ENCODE results near the gene HOXD10. TPM values are rescaled to one million over a fixed set of nuclear protein-coding genes. Genes with fewer than 3 reads are reported as not detected.

The HOXD10 gene
- total and polyA plus RNA-seq, 2 donors (not counting 1 experiment from before 2014, with no cell fraction given), result not detected

GRCh38 chr2:176149481-176149938 is 32.9 kb downstream of the HOXD10 start:
- no peaks in the 10 kb centered on the region for H3K79me2 ChIP-seq (ENCODE audit: control insufficient read depth, insufficient read depth, low read length)
- H4K20me1 ChIP-seq (ENCODE audit: control insufficient read depth, extremely low read depth, insufficient read depth, low read length), result no peaks in the 10 kb centered on the region
- no peak overlapping the region for H3K4me3 ChIP-seq (replicated peaks in 1 of 4; ENCODE audit: control extremely low read depth in 1 of 4, insufficient read depth in 1 of 4, low read depth in 3 of 4, low read length in 4 of 4)
- no peak overlapping the region for H3K9ac ChIP-seq (ENCODE audit: insufficient read depth, low read length)
- DNase-seq (ENCODE audit: low read depth in 2 of 2), result no peak
- no peaks in the 10 kb centered on the region for H3K4me1 ChIP-seq (ENCODE audit: control insufficient read depth, extremely low read depth, insufficient read depth, low read length)
- TF ChIP-seq, protein P1, sequence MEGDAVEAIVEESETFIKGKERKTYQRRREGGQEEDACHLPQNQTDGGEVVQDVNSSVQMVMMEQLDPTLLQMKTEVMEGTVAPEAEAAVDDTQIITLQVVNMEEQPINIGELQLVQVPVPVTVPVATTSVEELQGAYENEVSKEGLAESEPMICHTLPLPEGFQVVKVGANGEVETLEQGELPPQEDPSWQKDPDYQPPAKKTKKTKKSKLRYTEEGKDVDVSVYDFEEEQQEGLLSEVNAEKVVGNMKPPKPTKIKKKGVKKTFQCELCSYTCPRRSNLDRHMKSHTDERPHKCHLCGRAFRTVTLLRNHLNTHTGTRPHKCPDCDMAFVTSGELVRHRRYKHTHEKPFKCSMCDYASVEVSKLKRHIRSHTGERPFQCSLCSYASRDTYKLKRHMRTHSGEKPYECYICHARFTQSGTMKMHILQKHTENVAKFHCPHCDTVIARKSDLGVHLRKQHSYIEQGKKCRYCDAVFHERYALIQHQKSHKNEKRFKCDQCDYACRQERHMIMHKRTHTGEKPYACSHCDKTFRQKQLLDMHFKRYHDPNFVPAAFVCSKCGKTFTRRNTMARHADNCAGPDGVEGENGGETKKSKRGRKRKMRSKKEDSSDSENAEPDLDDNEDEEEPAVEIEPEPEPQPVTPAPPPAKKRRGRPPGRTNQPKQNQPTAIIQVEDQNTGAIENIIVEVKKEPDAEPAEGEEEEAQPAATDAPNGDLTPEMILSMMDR (conservative IDR thresholded peaks at IDR 0.05 in 1 of 2, IDR thresholded peaks at IDR 0.05 in 1 of 2; ENCODE audit: low read depth in 1 of 2, low read length in 2 of 2), result no peak
- peak; percentile 35 for TF ChIP-seq EZH2 (IDR thresholded peaks at IDR 0.05; ENCODE audit: low read length, missing control alignments)
- H3K27ac ChIP-seq (ENCODE audit: insufficient read depth, low read length), result no peak overlapping the region
- no peak overlapping the region for H3K4me2 ChIP-seq (ENCODE audit: extremely low read depth, insufficient read depth, low read length)
- peaks cover 71% of the 10 kb centered on the region for H3K27me3 ChIP-seq (ENCODE audit: control insufficient read depth, insufficient read depth, low read length)
- no peaks in the 10 kb centered on the region for H3K36me3 ChIP-seq (ENCODE audit: control insufficient read depth, insufficient read depth, low read length)
- H2AFZ ChIP-seq (ENCODE audit: low read length), result no peak overlapping the region
- no peaks in the 10 kb centered on the region for H3K9me3 ChIP-seq (ENCODE audit: control insufficient read depth, insufficient read depth, low read depth, low read length)

DNA sequence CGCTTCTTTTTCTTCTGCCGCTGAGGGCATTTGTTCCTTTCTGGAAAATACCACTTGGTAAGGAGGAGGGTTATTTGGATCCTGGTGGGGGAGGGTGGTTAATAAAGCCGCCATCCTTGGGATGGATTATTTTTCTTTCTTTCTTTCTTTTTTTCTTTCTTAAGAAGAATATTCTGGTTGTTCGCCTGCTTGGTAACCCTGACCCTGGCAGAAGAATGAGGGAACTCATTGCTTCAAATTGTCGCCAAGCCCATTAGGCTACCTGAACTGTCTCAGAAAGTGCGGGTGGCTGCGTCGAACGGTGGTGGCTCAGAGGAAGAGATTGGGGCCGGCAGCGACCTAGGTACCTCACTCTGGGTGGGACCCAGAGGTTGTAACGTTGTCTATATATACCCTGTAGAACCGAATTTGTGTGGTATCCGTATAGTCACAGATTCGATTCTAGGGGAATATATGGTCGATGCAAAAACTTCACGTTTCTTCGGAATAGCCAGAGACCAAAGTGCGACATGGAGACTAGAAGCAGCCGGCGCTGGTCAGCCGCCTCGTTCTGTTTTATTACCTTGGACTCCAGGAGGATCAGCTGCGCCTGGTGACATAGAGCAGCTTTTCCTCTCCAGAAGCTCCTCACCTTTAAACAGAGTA is 33.5 kb downstream of the HOXD10 start:
- no peak overlapping the region for H3K4me3 ChIP-seq (replicated peaks in 1 of 4; ENCODE audit: control extremely low read depth in 1 of 4, insufficient read depth in 1 of 4, low read depth in 3 of 4, low read length in 4 of 4)
- no peaks in the 10 kb centered on the region for H3K4me1 ChIP-seq (ENCODE audit: control insufficient read depth, extremely low read depth, insufficient read depth, low read length)
- H3K9me3 ChIP-seq (ENCODE audit: control insufficient read depth, insufficient read depth, low read depth, low read length), result no peaks in the 10 kb centered on the region
- no peak for TF ChIP-seq EZH2 (IDR thresholded peaks at IDR 0.05; ENCODE audit: low read length, missing control alignments)
- TF ChIP-seq, protein P1 (conservative IDR thresholded peaks at IDR 0.05 in 1 of 2, IDR thresholded peaks at IDR 0.05 in 1 of 2; ENCODE audit: low read depth in 1 of 2, low read length in 2 of 2), result no peak
- no peaks in the 10 kb centered on the region for H3K79me2 ChIP-seq (ENCODE audit: control insufficient read depth, insufficient read depth, low read length)
- no peak overlapping the region for H3K27ac ChIP-seq (ENCODE audit: insufficient read depth, low read length)
- H4K20me1 ChIP-seq (ENCODE audit: control insufficient read depth, extremely low read depth, insufficient read depth, low read length), result no peaks in the 10 kb centered on the region
- no peak for DNase-seq (ENCODE audit: low read depth in 2 of 2)
- no peak overlapping the region for H3K4me2 ChIP-seq (ENCODE audit: extremely low read depth, insufficient read depth, low read length)
- no peak overlapping the region for H2AFZ ChIP-seq (ENCODE audit: low read length)
- H3K9ac ChIP-seq (ENCODE audit: insufficient read depth, low read length), result no peak overlapping the region
- H3K36me3 ChIP-seq (ENCODE audit: control insufficient read depth, insufficient read depth, low read length), result no peaks in the 10 kb centered on the region
- peaks cover 70% of the 10 kb centered on the region for H3K27me3 ChIP-seq (ENCODE audit: control insufficient read depth, insufficient read depth, low read length)

GRCh38 chr2:176150584-176151441 is 34.2 kb downstream of the HOXD10 start:
- peak; percentile 49 for TF ChIP-seq EZH2 (IDR thresholded peaks at IDR 0.05; ENCODE audit: low read length, missing control alignments)
- TF ChIP-seq, protein P1 (conservative IDR thresholded peaks at IDR 0.05 in 1 of 2, IDR thresholded peaks at IDR 0.05 in 1 of 2; ENCODE audit: low read depth in 1 of 2, low read length in 2 of 2), result no peak
- H4K20me1 ChIP-seq (ENCODE audit: control insufficient read depth, extremely low read depth, insufficient read depth, low read length), result no peaks in the 10 kb centered on the region
- H3K4me1 ChIP-seq (ENCODE audit: control insufficient read depth, extremely low read depth, insufficient read depth, low read length), result no peaks in the 10 kb centered on the region
- H3K4me3 ChIP-seq (replicated peaks in 1 of 4; ENCODE audit: control extremely low read depth in 1 of 4, insufficient read depth in 1 of 4, low read depth in 3 of 4, low read length in 4 of 4), result no peak overlapping the region
- H3K4me2 ChIP-seq (ENCODE audit: extremely low read depth, insufficient read depth, low read length), result no peak overlapping the region
- H3K9me3 ChIP-seq (ENCODE audit: control insufficient read depth, insufficient read depth, low read depth, low read length), result no peaks in the 10 kb centered on the region
- no peak overlapping the region for H3K27ac ChIP-seq (ENCODE audit: insufficient read depth, low read length)
- peaks cover 71% of the 10 kb centered on the region for H3K27me3 ChIP-seq (ENCODE audit: control insufficient read depth, insufficient read depth, low read length)
- DNase-seq (ENCODE audit: low read depth in 2 of 2), result no peak
- H3K79me2 ChIP-seq (ENCODE audit: control insufficient read depth, insufficient read depth, low read length), result no peaks in the 10 kb centered on the region
- no peak overlapping the region for H2AFZ ChIP-seq (ENCODE audit: low read length)
- no peak overlapping the region for H3K9ac ChIP-seq (ENCODE audit: insufficient read depth, low read length)
- no peaks in the 10 kb centered on the region for H3K36me3 ChIP-seq (ENCODE audit: control insufficient read depth, insufficient read depth, low read length)

Data from fibroblast of lung (primary cell).